HCT116 (cell line): Measurements from ENCODE around the gene UNKL. TPM values are rescaled to one million over a fixed set of nuclear protein-coding genes. Genes with fewer than 3 reads are reported as not detected.

Experiments
- ATAC-seq: fragments of 200-7000 bp; cut with Tn5 transposase; 2 replicates; pipeline ENCODE4 v1.9.1; 2020; ENCODE audit warnings: mild to moderate bottlenecking, moderate library complexity
- BruUV-seq: library from RNA; stranded (reverse); fragments of 400-500 nt; replicated peaks from 2 replicates; lab custom pipeline; 2021; lab: Mats Ljungman, UMichigan
- CTCF ChIA-PET: fragments of 300-600 bp; sonication (Branson Sonifier 250); formaldehyde crosslinking; loops from one replicate; lab custom pipeline; 2021; ENCODE audit warnings: antibody characterized with exemption; lab: Charles Lee
- POLR2A ChIA-PET: fragments of 300-600, 350-600 bp; sonication (Branson Sonifier 250); formaldehyde crosslinking; loops from one replicate; lab custom pipeline; 2021; ENCODE audit warnings: antibody characterized with exemption; lab: Charles Lee
- RAD21 ChIA-PET, 2 experiments: fragments of 300-600 bp; sonication (Branson Sonifier 250); formaldehyde crosslinking; loops; one replicate each; lab custom pipeline; 2023; ENCODE audit warnings: low total read pairs in 2 of 2; ENCODE audit not compliant: uncharacterized antibody in 2 of 2, unreplicated experiment in 2 of 2, low non-redundant PET in 1 of 2; lab: Charles Lee
- DNase-seq: peaks from one replicate; pipeline ENCODE4 v3.0.0-alpha.2; 2010; ENCODE audit warnings: low read depth, low spot score
- H2AFZ ChIP-seq: fragments of 200-600 bp; shearing (Covaris generic), sonication (generic); 2 replicates; pipeline ENCODE4 v1.6.1; 2017; ENCODE audit warnings: low read depth, mixed run types, mixed read lengths, antibody characterized with exemption, low read length; ENCODE audit not compliant: poor library complexity, severe bottlenecking
- H3K27ac ChIP-seq: 2 replicates; pipeline ENCODE4 v1.5.1; 2012; ENCODE audit warnings: low read depth, low read length
- H3K27me3 ChIP-seq: fragments of 200-600 bp; sonication (generic); 2 replicates; pipeline ENCODE4 v1.6.1; 2016; ENCODE audit warnings: mixed run types, low read length, mixed read lengths; ENCODE audit not compliant: insufficient read depth
- H3K36me3 ChIP-seq, 2 experiments: fragments of 200-500 bp in 1 of 2; fragments of 200-600 bp in 1 of 2; sonication (Bioruptor generic) in 1 of 2; sonication (generic) in 1 of 2; 2 replicates each; pipeline versions ENCODE4 v1.5.1 to v1.6.1; 2014 to 2016; ENCODE audit warnings: low read length in 2 of 2, inconsistent platforms in 1 of 2, mixed read lengths in 1 of 2, mixed run types in 1 of 2; ENCODE audit not compliant: insufficient read depth in 2 of 2, control insufficient read depth in 1 of 2
- H3K4me1 ChIP-seq, 2 experiments: fragments of 200-600 bp in 1 of 2; sonication (generic) in 1 of 2; 2 replicates each; pipeline versions ENCODE4 v1.5.1 to v1.6.1; 2012 to 2017; ENCODE audit warnings: low read length in 2 of 2, inconsistent platforms in 1 of 2, mild to moderate bottlenecking in 1 of 2, mixed read lengths in 1 of 2, mixed run types in 1 of 2, moderate library complexity in 1 of 2; ENCODE audit not compliant: insufficient read depth in 2 of 2, control insufficient read depth in 1 of 2
- H3K4me2 ChIP-seq: fragments of 200-600 bp; sonication (generic); 2 replicates; pipeline ENCODE4 v1.6.1; 2017; ENCODE audit warnings: mixed run types, low read length, mixed read lengths
- H3K4me3 ChIP-seq, 2 experiments: fragments of 200-600 bp in 1 of 2; sonication (generic) in 1 of 2; replicated peaks in 1 of 2; 2 replicates each; pipeline ENCODE4 v1.5.1; 2011 to 2016; ENCODE audit warnings: low read length in 2 of 2, control low read depth in 1 of 2, low read depth in 1 of 2, mild to moderate bottlenecking in 1 of 2, mixed read lengths in 1 of 2, mixed run types in 1 of 2
- H3K79me2 ChIP-seq: fragments of 200-600 bp; sonication (generic); 2 replicates; pipeline ENCODE4 v1.6.1; 2017; ENCODE audit warnings: mild to moderate bottlenecking, mixed run types, low read length, moderate library complexity, mixed read lengths; ENCODE audit not compliant: insufficient read depth
- H3K9ac ChIP-seq: fragments of 200-600 bp; sonication (generic); 2 replicates; pipeline ENCODE4 v1.6.1; 2016; ENCODE audit warnings: low read length, mixed read lengths
- H3K9me2 ChIP-seq: fragments of 200-600 bp; sonication (generic), shearing (Covaris generic); 2 replicates; pipeline ENCODE4 v1.6.1; 2017; ENCODE audit warnings: mixed run types, mild to moderate bottlenecking, moderate library complexity; ENCODE audit not compliant: insufficient read depth
- H3K9me3 ChIP-seq, 2 experiments: fragments of 200-500 bp in 1 of 2; fragments of 200-600 bp in 1 of 2; sonication (Bioruptor generic) in 1 of 2; sonication (generic) in 1 of 2; 2 replicates each; pipeline ENCODE4 v1.6.1; 2014 to 2017; ENCODE audit warnings: low read length in 2 of 2, mixed read lengths in 2 of 2, inconsistent platforms in 1 of 2, low read depth in 1 of 2, mild to moderate bottlenecking in 1 of 2, mixed run types in 1 of 2, moderate library complexity in 1 of 2; ENCODE audit not compliant: control insufficient read depth in 1 of 2, insufficient read depth in 1 of 2
- H4K20me1 ChIP-seq: fragments of 200-600 bp; sonication (generic), shearing (Covaris generic); 2 replicates; pipeline ENCODE4 v1.6.1; 2017; ENCODE audit warnings: mixed run types, mild to moderate bottlenecking, moderate library complexity; ENCODE audit not compliant: insufficient read depth
- CBX3 ChIP-seq: IDR thresholded peaks from 2 replicates; pipeline ENCODE4 v1.6.1; 2012; ENCODE audit warnings: low read depth
- CEBPB ChIP-seq: IDR thresholded peaks from 2 replicates; pipeline ENCODE4 v1.6.1; 2012; ENCODE audit warnings: low read depth
- EGR1 ChIP-seq: IDR thresholded peaks from 2 replicates; pipeline ENCODE4 v1.6.1; 2012; ENCODE audit warnings: low read depth
- ELF1 ChIP-seq: IDR thresholded peaks from 2 replicates; pipeline ENCODE4 v1.6.1; 2012; ENCODE audit warnings: low read depth, borderline replicate concordance
- EZH2 ChIP-seq: fragments of 200-600 bp; sonication (generic); IDR thresholded peaks from 2 replicates; pipeline ENCODE4 v1.6.1; 2017; ENCODE audit warnings: antibody characterized with exemption, mixed run types
- EZH2phosphoT487 ChIP-seq: fragments of 200-600 bp; IDR thresholded peaks from 2 replicates; pipeline ENCODE4 v1.6.1; 2018; ENCODE audit warnings: antibody characterized with exemption, borderline replicate concordance
- FOSL1 ChIP-seq: IDR thresholded peaks from 2 replicates; pipeline ENCODE4 v1.6.1; 2012; ENCODE audit warnings: low read depth
- JUND ChIP-seq: IDR thresholded peaks from 2 replicates; pipeline ENCODE4 v1.6.1; 2012
- RAD21 ChIP-seq: IDR thresholded peaks from 2 replicates; pipeline ENCODE4 v1.6.1; 2012; ENCODE audit warnings: low read depth, mild to moderate bottlenecking
- SIN3A ChIP-seq: IDR thresholded peaks from 2 replicates; pipeline ENCODE4 v1.6.1; 2012; ENCODE audit warnings: low read depth
- SP1 ChIP-seq: IDR thresholded peaks from 2 replicates; pipeline ENCODE4 v1.6.1; 2012; ENCODE audit warnings: low read depth
- SRF ChIP-seq: IDR thresholded peaks from 2 replicates; pipeline ENCODE4 v1.6.1; 2012; ENCODE audit warnings: low read depth
- TCF7L2 ChIP-seq: IDR thresholded peaks from 2 replicates; pipeline ENCODE4 v1.7.0; 2011; ENCODE audit warnings: borderline replicate concordance, inconsistent platforms; ENCODE audit not compliant: insufficient read depth, insufficient read length; ENCODE audit errors: extremely low read depth
- ZFX ChIP-seq: fragments of 450-650 bp; IDR thresholded peaks from 2 replicates; pipeline ENCODE4 v1.6.1; 2017
- ZNF274 ChIP-seq: fragments of 200-500 bp; sonication (Bioruptor generic); IDR thresholded peaks from 2 replicates; pipeline ENCODE4 v1.6.1; 2014; ENCODE audit warnings: mild to moderate bottlenecking, low read depth, low read length, inconsistent platforms
- intact Hi-C: fragments of 100-400 bp; cut with micrococcal nuclease; formaldehyde crosslinking; loops from 2 replicates; pipeline ENCODE4 v1.10.0; 2022
- total RNA-seq: library from RNA; stranded (reverse); gene quantifications from one replicate; pipeline ENCODE4 v1.2.1, GENCODE V29; 2021; ENCODE audit not compliant: unreplicated experiment
- TF ChIP-seq, protein P1 (sequence below), 3 experiments: fragments of 200-600 bp in 1 of 3; sonication (generic) in 1 of 3; IDR thresholded peaks in 2 of 3; conservative IDR thresholded peaks in 1 of 3; 2 replicates each; pipeline ENCODE4 v1.5.1; 2012 to 2017; ENCODE audit warnings: low read depth in 2 of 3, low read length in 2 of 3, antibody characterized with exemption in 1 of 3, borderline replicate concordance in 1 of 3, control low read depth in 1 of 3, mild to moderate bottlenecking in 1 of 3, mixed read lengths in 1 of 3, mixed run types in 1 of 3, moderate library complexity in 1 of 3; ENCODE audit not compliant: insufficient read depth in 1 of 3
- TF ChIP-seq, protein P2 (sequence below): IDR thresholded peaks from 2 replicates; pipeline ENCODE4 v1.6.1; 2012
- TF ChIP-seq, protein P3 (sequence below): IDR thresholded peaks from 2 replicates; pipeline ENCODE4 v1.6.1; 2012
- TF ChIP-seq, protein P4 (sequence below): IDR thresholded peaks from 2 replicates; pipeline ENCODE4 v1.6.1; 2012; ENCODE audit warnings: low read depth

The UNKL gene
- total RNA-seq, 1 experiment from 2014 or later, result 24.9 TPM

DNA sequence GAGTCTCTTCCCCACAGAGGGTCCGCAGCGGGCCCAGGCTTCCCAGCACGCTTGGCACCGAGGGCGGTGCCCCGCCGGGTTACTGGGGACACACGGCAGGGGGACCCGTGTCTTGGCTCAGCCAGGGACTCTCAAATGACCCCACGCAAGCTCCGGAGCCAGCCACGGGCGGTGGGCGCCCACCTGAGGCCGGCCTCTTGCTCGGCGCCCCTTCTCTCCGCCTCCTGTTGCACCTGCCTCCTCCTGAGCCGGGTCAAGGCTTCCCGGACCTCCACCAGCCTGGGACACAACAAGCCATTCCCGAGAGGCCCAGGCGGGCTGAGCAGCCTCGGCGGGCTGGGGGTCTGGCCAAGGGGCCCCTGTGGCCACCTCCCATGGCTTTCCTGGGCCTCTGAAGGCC lies 28.2 kb upstream of the UNKL start (continued):
- no peak for TF ChIP-seq EZH2
- TF ChIP-seq SP1, result no peak
- no peak for TF ChIP-seq EZH2phosphoT487
- TF ChIP-seq, protein P1, sequence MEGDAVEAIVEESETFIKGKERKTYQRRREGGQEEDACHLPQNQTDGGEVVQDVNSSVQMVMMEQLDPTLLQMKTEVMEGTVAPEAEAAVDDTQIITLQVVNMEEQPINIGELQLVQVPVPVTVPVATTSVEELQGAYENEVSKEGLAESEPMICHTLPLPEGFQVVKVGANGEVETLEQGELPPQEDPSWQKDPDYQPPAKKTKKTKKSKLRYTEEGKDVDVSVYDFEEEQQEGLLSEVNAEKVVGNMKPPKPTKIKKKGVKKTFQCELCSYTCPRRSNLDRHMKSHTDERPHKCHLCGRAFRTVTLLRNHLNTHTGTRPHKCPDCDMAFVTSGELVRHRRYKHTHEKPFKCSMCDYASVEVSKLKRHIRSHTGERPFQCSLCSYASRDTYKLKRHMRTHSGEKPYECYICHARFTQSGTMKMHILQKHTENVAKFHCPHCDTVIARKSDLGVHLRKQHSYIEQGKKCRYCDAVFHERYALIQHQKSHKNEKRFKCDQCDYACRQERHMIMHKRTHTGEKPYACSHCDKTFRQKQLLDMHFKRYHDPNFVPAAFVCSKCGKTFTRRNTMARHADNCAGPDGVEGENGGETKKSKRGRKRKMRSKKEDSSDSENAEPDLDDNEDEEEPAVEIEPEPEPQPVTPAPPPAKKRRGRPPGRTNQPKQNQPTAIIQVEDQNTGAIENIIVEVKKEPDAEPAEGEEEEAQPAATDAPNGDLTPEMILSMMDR (IDR thresholded peaks at IDR 0.05 in 2 of 3, conservative IDR thresholded peaks at IDR 0.05 in 1 of 3; ENCODE audit: borderline replicate concordance in 1 of 3, insufficient read depth in 1 of 3, low read depth in 2 of 3, low read length in 2 of 3), result no peak
- TF ChIP-seq FOSL1, result no peak
- TF ChIP-seq, protein P2, sequence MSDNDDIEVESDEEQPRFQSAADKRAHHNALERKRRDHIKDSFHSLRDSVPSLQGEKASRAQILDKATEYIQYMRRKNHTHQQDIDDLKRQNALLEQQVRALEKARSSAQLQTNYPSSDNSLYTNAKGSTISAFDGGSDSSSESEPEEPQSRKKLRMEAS, result no peak
- TF ChIP-seq CBX3, result no peak
- no peak for TF ChIP-seq CEBPB
- no peak for TF ChIP-seq EGR1

DNA sequence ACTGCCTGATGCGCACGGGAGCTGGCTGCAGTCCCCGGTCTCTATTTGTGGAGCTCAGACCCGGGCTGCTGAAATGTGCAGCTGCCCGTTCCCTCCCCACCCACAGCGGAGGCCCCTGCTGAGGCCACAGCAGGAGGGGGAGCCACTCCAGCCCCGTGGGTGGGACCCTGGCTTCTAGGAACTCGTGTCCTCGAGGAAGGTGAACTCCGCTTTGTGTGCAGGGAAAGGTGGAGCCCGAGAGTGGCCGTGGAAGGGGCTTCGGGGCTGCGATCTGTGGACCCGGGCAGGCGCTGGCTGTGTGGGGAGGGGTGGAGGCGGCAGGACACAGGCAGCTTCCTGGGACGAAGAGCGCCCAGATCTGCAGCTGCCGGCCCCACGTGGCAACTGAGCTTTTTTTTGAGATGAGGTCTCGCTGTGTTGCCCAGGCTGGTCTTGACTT lies 26.9 kb upstream of the UNKL start:
- no peak for DNase-seq
- H2AFZ ChIP-seq, result no peak overlapping the region
- no peak overlapping the region for H3K27ac ChIP-seq
- H3K36me3 ChIP-seq, result no peaks in the 10 kb centered on the region
- intact Hi-C loops, result no loop called here
- no peaks in the 10 kb centered on the region for H3K4me1 ChIP-seq
- H3K27me3 ChIP-seq, result no peaks in the 10 kb centered on the region
- no peak overlapping the region for H3K4me3 ChIP-seq
- CTCF ChIA-PET, result no interaction called here
- H3K4me2 ChIP-seq, result no peak overlapping the region
- H3K79me2 ChIP-seq, result no peaks in the 10 kb centered on the region
- no peaks in the 10 kb centered on the region for H4K20me1 ChIP-seq
- no peaks in the 10 kb centered on the region for H3K9me2 ChIP-seq
- no peaks in the 10 kb centered on the region for H3K9me3 ChIP-seq
- POLR2A ChIA-PET, result no interaction called here
- no peak for ATAC-seq
- no TSS peak for BruUV-seq
- H3K9ac ChIP-seq, result no peak overlapping the region
- RAD21 ChIA-PET, result no interaction called here
- TF ChIP-seq, protein P3, sequence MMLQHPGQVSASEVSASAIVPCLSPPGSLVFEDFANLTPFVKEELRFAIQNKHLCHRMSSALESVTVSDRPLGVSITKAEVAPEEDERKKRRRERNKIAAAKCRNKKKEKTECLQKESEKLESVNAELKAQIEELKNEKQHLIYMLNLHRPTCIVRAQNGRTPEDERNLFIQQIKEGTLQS, result no peak
- TF ChIP-seq EZH2 (no peak), JUND (no peak), FOSL1 (no peak), SIN3A (no peak), TCF7L2 (no peak), ELF1 (no peak), RAD21 (no peak), SP1 (no peak), ZNF274 (no peak), SRF (no peak), ZFX (no peak), EGR1 (no peak)
- TF ChIP-seq, protein P2, result no peak
- TF ChIP-seq, protein P4, sequence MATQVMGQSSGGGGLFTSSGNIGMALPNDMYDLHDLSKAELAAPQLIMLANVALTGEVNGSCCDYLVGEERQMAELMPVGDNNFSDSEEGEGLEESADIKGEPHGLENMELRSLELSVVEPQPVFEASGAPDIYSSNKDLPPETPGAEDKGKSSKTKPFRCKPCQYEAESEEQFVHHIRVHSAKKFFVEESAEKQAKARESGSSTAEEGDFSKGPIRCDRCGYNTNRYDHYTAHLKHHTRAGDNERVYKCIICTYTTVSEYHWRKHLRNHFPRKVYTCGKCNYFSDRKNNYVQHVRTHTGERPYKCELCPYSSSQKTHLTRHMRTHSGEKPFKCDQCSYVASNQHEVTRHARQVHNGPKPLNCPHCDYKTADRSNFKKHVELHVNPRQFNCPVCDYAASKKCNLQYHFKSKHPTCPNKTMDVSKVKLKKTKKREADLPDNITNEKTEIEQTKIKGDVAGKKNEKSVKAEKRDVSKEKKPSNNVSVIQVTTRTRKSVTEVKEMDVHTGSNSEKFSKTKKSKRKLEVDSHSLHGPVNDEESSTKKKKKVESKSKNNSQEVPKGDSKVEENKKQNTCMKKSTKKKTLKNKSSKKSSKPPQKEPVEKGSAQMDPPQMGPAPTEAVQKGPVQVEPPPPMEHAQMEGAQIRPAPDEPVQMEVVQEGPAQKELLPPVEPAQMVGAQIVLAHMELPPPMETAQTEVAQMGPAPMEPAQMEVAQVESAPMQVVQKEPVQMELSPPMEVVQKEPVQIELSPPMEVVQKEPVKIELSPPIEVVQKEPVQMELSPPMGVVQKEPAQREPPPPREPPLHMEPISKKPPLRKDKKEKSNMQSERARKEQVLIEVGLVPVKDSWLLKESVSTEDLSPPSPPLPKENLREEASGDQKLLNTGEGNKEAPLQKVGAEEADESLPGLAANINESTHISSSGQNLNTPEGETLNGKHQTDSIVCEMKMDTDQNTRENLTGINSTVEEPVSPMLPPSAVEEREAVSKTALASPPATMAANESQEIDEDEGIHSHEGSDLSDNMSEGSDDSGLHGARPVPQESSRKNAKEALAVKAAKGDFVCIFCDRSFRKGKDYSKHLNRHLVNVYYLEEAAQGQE, result no peak
